Neural cell (in vitro differentiated cells): ENCODE results near the gene AKT3. TPM values are rescaled to one million over a fixed set of nuclear protein-coding genes. Genes with fewer than 3 reads are reported as not detected.

ENCODE experiments used
- H2AFZ ChIP-seq: fragments of 200-600, 300-800 bp; sonication (generic), shearing (Covaris generic); 2 replicates; pipeline ENCODE4 v1.6.0; 2014; ENCODE audit warnings: low read depth, mild to moderate bottlenecking, antibody characterized with exemption, low read length, moderate library complexity
- H3F3A ChIP-seq: fragments of 200-600 bp; shearing (Covaris generic); 2 replicates; pipeline ENCODE4 v1.6.1; 2016; ENCODE audit warnings: mild to moderate bottlenecking, moderate library complexity, mixed read lengths, antibody characterized with exemption, low read length; ENCODE audit not compliant: insufficient read depth, poor library complexity, severe bottlenecking
- H3K27ac ChIP-seq: fragments of 200-600, 300-800 bp; sonication (generic), shearing (Covaris generic); 2 replicates; pipeline ENCODE4 v1.5.1; 2014; ENCODE audit warnings: mild to moderate bottlenecking, low read length, moderate library complexity
- H3K27me3 ChIP-seq: fragments of 300-800, 200-600 bp; sonication (generic), shearing (Covaris generic); 2 replicates; pipeline ENCODE4 v1.6.0; 2014; ENCODE audit warnings: mild to moderate bottlenecking, low read depth, low read length, moderate library complexity; ENCODE audit not compliant: insufficient read depth
- H3K36me3 ChIP-seq: fragments of 300-800, 200-600 bp; sonication (generic), shearing (Covaris generic); 2 replicates; pipeline ENCODE4 v1.5.1; 2014; ENCODE audit warnings: mild to moderate bottlenecking, antibody characterized with exemption, low read length, moderate library complexity; ENCODE audit not compliant: insufficient read depth
- H3K4me2 ChIP-seq: fragments of 300-800, 200-600 bp; sonication (generic), shearing (Covaris generic); 2 replicates; pipeline ENCODE4 v1.6.0; 2014; ENCODE audit warnings: mild to moderate bottlenecking, low read length
- H3K4me3 ChIP-seq: fragments of 300-800, 200-600 bp; sonication (generic), shearing (Covaris generic); 2 replicates; pipeline ENCODE4 v1.5.1; 2014; ENCODE audit warnings: mild to moderate bottlenecking, low read length, moderate library complexity
- H3K79me2 ChIP-seq: fragments of 200-600 bp; shearing (Covaris generic); replicated peaks from 2 replicates; pipeline ENCODE4 v1.6.0; 2014; ENCODE audit warnings: mild to moderate bottlenecking, low read length, moderate library complexity; ENCODE audit not compliant: insufficient read depth
- H3K9ac ChIP-seq: fragments of 300-800, 200-600 bp; sonication (generic), shearing (Covaris generic); 2 replicates; pipeline ENCODE4 v1.6.1; 2016; ENCODE audit warnings: mild to moderate bottlenecking, low read length, mixed read lengths
- H3K9me2 ChIP-seq: fragments of 200-600 bp; shearing (Covaris generic); 2 replicates; pipeline ENCODE4 v1.6.1; 2016; ENCODE audit warnings: mild to moderate bottlenecking, low read length, mixed read lengths; ENCODE audit not compliant: insufficient read depth
- H3K9me3 ChIP-seq: fragments of 200-600, 300-800 bp; sonication (generic), shearing (Covaris generic); 2 replicates; pipeline ENCODE4 v1.6.1; 2016; ENCODE audit warnings: mild to moderate bottlenecking, mixed run types, low read length, moderate library complexity, mixed read lengths
- H4K20me1 ChIP-seq: fragments of 200-600 bp; shearing (Covaris generic); 2 replicates; pipeline ENCODE4 v1.6.1; 2016; ENCODE audit warnings: mild to moderate bottlenecking, mixed run types; ENCODE audit not compliant: insufficient read depth
- EP300 ChIP-seq: fragments of 450-650 bp; conservative IDR thresholded peaks from 2 replicates; pipeline ENCODE4 v1.6.1; 2014; ENCODE audit warnings: antibody characterized with exemption, mild to moderate bottlenecking, moderate library complexity; ENCODE audit not compliant: poor library complexity, severe bottlenecking
- EZH2 ChIP-seq: fragments of 200-600, 300-800 bp; shearing (Covaris generic), sonication (generic); IDR thresholded peaks from 2 replicates; pipeline ENCODE4 v1.6.1; 2014; ENCODE audit warnings: antibody characterized with exemption, low read length, borderline replicate concordance, mild to moderate bottlenecking; ENCODE audit not compliant: insufficient read depth, poor library complexity, severe bottlenecking
- MXI1 ChIP-seq: fragments of 450-650 bp; conservative IDR thresholded peaks from 2 replicates; pipeline ENCODE4 v1.6.1; 2014; ENCODE audit warnings: antibody characterized with exemption, mild to moderate bottlenecking; ENCODE audit not compliant: poor library complexity, severe bottlenecking
- POLR2AphosphoS5 ChIP-seq: IDR thresholded peaks from 2 replicates; pipeline ENCODE4 v1.6.1; 2012
- RAD21 ChIP-seq: fragments of 450-650 bp; conservative IDR thresholded peaks from 2 replicates; pipeline ENCODE4 v1.6.1; 2014; ENCODE audit warnings: antibody characterized with exemption, mild to moderate bottlenecking, moderate library complexity
- SMC3 ChIP-seq: fragments of 450-650 bp; conservative IDR thresholded peaks from 2 replicates; pipeline ENCODE4 v1.6.1; 2014; ENCODE audit warnings: antibody characterized with exemption, mild to moderate bottlenecking, moderate library complexity; ENCODE audit not compliant: poor library complexity
- TAF1 ChIP-seq: IDR thresholded peaks from 2 replicates; pipeline ENCODE4 v1.6.1; 2012; ENCODE audit warnings: low read depth
- polyA plus RNA-seq: library from polyadenylated mRNA; depleted of rRNA; stranded (reverse); fragments of >200 nt; gene quantifications from 2 replicates; pipeline ENCODE4 v1.2.3, GENCODE V29; 2014
- TF ChIP-seq, protein P1 (sequence below): fragments of 450-650 bp; IDR thresholded peaks from 2 replicates; pipeline ENCODE4 v1.5.1; 2014; ENCODE audit warnings: antibody characterized with exemption, mild to moderate bottlenecking, moderate library complexity; ENCODE audit not compliant: poor library complexity, severe bottlenecking
- TF ChIP-seq, protein P2 (sequence below): IDR thresholded peaks from 2 replicates; pipeline ENCODE4 v1.6.1; 2012; ENCODE audit warnings: borderline replicate concordance

Gene AKT3
- polyA plus RNA-seq, 1 donor from 2014 or later = 46.0 TPM

DNA sequence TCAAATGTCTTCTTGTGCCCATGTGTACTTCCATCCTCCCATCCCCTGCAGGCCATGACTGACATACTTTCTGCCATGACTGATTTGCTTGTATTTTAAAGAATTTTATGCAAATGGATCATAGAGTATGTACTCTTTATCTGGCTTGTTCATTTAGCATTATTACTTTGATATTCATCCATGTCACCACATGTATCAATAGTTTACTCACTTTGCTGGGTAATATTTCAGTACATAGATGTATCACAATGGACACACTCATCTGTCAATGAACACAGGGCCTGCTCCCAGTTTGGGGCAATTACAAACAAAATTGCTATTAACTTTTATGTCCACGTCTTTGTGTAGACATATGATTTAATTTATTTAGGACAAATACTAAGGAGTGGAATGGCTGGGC lies 335.1 kb downstream of the AKT3 start:
- H3K9me3 ChIP-seq = no peaks in the 10 kb centered on the region

DNA sequence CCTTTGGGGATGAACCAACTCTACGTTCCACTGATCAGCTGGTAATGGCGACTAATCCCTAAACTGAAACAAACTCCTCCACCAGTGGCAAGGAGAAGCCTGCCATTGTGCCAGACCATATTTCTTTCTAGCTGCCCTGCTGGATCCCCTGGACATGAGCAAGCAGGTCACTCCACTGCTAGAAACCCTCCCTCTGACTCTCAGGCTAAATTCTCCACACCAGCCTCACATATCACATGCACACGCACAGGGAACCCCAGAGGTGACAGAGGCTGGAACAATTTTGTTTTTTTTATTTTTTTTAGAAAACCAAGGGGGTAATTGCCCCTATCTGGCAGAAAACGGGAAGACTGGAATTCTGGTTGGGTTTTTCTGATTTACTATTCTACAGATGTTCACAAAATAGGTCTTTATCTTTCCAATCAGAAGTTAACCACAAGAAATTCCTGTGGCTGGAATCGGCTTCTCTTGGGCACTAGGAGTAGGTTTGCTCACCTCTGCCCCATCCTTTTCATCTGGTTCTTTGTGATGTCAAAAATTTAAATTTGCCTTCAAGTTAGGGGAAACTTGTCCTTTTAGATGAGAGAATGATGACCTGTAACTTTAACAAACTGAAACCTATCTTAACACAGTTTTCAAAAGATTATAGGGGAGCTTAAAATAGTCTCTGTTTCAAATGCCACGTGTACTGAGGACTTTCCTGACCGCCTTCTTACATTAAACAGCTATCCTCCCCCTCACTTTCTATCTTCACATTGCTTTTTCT lies 336.1 kb downstream of the AKT3 start:
- H3K27me3 ChIP-seq = no peaks in the 10 kb centered on the region
- no peaks in the 10 kb centered on the region for H3K9me2 ChIP-seq
- H3F3A ChIP-seq = no peaks in the 10 kb centered on the region
- no peak overlapping the region for H3K9ac ChIP-seq
- no peak for TF ChIP-seq RAD21
- no peak for TF ChIP-seq POLR2AphosphoS5
- no peak for TF ChIP-seq MXI1
- H3K36me3 ChIP-seq = peaks cover 6% of the 10 kb centered on the region
- H2AFZ ChIP-seq = no peak overlapping the region
- H3K79me2 ChIP-seq = no peaks in the 10 kb centered on the region
- no peak overlapping the region for H3K4me3 ChIP-seq
- no peaks in the 10 kb centered on the region for H4K20me1 ChIP-seq
- H3K9me3 ChIP-seq = no peaks in the 10 kb centered on the region
- H3K4me2 ChIP-seq = no peak overlapping the region
- no peak overlapping the region for H3K27ac ChIP-seq

More for the DNA sequence above, 335.1 kb downstream of the AKT3 start:
- H3K9ac ChIP-seq = no peak overlapping the region
- no peak overlapping the region for H3K4me3 ChIP-seq
- H3K27ac ChIP-seq = no peak overlapping the region
- H3K27me3 ChIP-seq = no peaks in the 10 kb centered on the region
- H3K36me3 ChIP-seq = peaks cover 6% of the 10 kb centered on the region
- H3K4me2 ChIP-seq = no peak overlapping the region
- H2AFZ ChIP-seq = no peak overlapping the region
- no peak for TF ChIP-seq SMC3
- TF ChIP-seq, protein P1, sequence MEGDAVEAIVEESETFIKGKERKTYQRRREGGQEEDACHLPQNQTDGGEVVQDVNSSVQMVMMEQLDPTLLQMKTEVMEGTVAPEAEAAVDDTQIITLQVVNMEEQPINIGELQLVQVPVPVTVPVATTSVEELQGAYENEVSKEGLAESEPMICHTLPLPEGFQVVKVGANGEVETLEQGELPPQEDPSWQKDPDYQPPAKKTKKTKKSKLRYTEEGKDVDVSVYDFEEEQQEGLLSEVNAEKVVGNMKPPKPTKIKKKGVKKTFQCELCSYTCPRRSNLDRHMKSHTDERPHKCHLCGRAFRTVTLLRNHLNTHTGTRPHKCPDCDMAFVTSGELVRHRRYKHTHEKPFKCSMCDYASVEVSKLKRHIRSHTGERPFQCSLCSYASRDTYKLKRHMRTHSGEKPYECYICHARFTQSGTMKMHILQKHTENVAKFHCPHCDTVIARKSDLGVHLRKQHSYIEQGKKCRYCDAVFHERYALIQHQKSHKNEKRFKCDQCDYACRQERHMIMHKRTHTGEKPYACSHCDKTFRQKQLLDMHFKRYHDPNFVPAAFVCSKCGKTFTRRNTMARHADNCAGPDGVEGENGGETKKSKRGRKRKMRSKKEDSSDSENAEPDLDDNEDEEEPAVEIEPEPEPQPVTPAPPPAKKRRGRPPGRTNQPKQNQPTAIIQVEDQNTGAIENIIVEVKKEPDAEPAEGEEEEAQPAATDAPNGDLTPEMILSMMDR = no peak
- TF ChIP-seq POLR2AphosphoS5 = no peak
- TF ChIP-seq, protein P2, sequence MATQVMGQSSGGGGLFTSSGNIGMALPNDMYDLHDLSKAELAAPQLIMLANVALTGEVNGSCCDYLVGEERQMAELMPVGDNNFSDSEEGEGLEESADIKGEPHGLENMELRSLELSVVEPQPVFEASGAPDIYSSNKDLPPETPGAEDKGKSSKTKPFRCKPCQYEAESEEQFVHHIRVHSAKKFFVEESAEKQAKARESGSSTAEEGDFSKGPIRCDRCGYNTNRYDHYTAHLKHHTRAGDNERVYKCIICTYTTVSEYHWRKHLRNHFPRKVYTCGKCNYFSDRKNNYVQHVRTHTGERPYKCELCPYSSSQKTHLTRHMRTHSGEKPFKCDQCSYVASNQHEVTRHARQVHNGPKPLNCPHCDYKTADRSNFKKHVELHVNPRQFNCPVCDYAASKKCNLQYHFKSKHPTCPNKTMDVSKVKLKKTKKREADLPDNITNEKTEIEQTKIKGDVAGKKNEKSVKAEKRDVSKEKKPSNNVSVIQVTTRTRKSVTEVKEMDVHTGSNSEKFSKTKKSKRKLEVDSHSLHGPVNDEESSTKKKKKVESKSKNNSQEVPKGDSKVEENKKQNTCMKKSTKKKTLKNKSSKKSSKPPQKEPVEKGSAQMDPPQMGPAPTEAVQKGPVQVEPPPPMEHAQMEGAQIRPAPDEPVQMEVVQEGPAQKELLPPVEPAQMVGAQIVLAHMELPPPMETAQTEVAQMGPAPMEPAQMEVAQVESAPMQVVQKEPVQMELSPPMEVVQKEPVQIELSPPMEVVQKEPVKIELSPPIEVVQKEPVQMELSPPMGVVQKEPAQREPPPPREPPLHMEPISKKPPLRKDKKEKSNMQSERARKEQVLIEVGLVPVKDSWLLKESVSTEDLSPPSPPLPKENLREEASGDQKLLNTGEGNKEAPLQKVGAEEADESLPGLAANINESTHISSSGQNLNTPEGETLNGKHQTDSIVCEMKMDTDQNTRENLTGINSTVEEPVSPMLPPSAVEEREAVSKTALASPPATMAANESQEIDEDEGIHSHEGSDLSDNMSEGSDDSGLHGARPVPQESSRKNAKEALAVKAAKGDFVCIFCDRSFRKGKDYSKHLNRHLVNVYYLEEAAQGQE = no peak
- TF ChIP-seq TAF1 = no peak
- TF ChIP-seq EZH2 = no peak
- TF ChIP-seq MXI1 = no peak
- TF ChIP-seq RAD21 = no peak
- no peak for TF ChIP-seq EP300
- no peaks in the 10 kb centered on the region for H4K20me1 ChIP-seq
- H3K79me2 ChIP-seq = no peaks in the 10 kb centered on the region
- H3F3A ChIP-seq = no peaks in the 10 kb centered on the region
- H3K9me2 ChIP-seq = no peaks in the 10 kb centered on the region
